Karpas-422 (cell line): Measurements from ENCODE around the gene CDC16. TPM values are rescaled to one million over a fixed set of nuclear protein-coding genes. Genes with fewer than 3 reads are reported as not detected.
A peak's percentile ranks its signal among the peaks of the same experiment; 100 is the strongest.

Experiments used
- DNase-seq: peaks from one replicate; pipeline ENCODE4 v3.0.0-alpha.2; 2015
- H2AFZ ChIP-seq: fragments of 200-600 bp; sonication (generic); 2 replicates; pipeline ENCODE4 v1.6.1; 2014; ENCODE audit warnings: antibody characterized with exemption, low read length, mixed read lengths
- H3K27ac ChIP-seq: fragments of 200-600 bp; sonication (generic); 2 replicates; pipeline ENCODE4 v1.5.1; 2014; ENCODE audit warnings: mild to moderate bottlenecking, low read length, moderate library complexity
- H3K27me3 ChIP-seq: fragments of 200-600 bp; sonication (generic); 2 replicates; pipeline ENCODE4 v1.6.1; 2014; ENCODE audit warnings: low read length, mixed read lengths
- H3K36me3 ChIP-seq: fragments of 200-600 bp; sonication (generic); 2 replicates; pipeline ENCODE4 v1.6.1; 2014; ENCODE audit warnings: low read length, mixed read lengths; ENCODE audit not compliant: insufficient read depth
- H3K4me1 ChIP-seq: fragments of 200-600 bp; sonication (generic); 2 replicates; pipeline ENCODE4 v1.6.1; 2014; ENCODE audit warnings: mild to moderate bottlenecking, low read length, mixed read lengths
- H3K4me2 ChIP-seq: fragments of 200-600 bp; sonication (generic); 2 replicates; pipeline ENCODE4 v1.6.1; 2014; ENCODE audit warnings: low read length, low read depth, mild to moderate bottlenecking; ENCODE audit not compliant: poor library complexity, severe bottlenecking
- H3K4me3 ChIP-seq: fragments of 200-600 bp; sonication (generic); 2 replicates; pipeline ENCODE4 v1.5.1; 2014; ENCODE audit warnings: mild to moderate bottlenecking, antibody characterized with exemption, low read length, mixed read lengths
- H3K79me2 ChIP-seq: fragments of 200-600 bp; sonication (generic); 2 replicates; pipeline ENCODE4 v1.6.1; 2014; ENCODE audit warnings: mild to moderate bottlenecking, low read length, mixed read lengths
- H3K9ac ChIP-seq: fragments of 200-600 bp; sonication (generic); 2 replicates; pipeline ENCODE4 v1.6.0; 2014; ENCODE audit warnings: low read length
- H3K9me2 ChIP-seq: fragments of 200-600 bp; sonication (generic), shearing (Covaris generic); replicated peaks from 2 replicates; pipeline ENCODE4 v1.6.0; 2014; ENCODE audit warnings: mild to moderate bottlenecking, low read length, moderate library complexity; ENCODE audit not compliant: insufficient read depth
- H3K9me3 ChIP-seq: fragments of 300-700, 200-600 bp; sonication (generic); 2 replicates; pipeline ENCODE4 v1.6.1; 2014; ENCODE audit warnings: low read length, mixed read lengths
- H4K20me1 ChIP-seq: fragments of 200-600 bp; sonication (generic); 2 replicates; pipeline ENCODE4 v1.6.1; 2014; ENCODE audit warnings: mild to moderate bottlenecking, antibody characterized with exemption, low read length, low read depth; ENCODE audit not compliant: insufficient read depth
- total RNA-seq: library from RNA; depleted of rRNA; stranded (reverse); fragments of >200 nt; shearing (Covaris generic); gene quantifications from 2 replicates; pipeline ENCODE4 v1.2.3, GENCODE V29; 2014; ENCODE audit warnings: low replicate concordance

The CDC16 gene
- total RNA-seq, 1 experiment from 2014 or later: 57.1 TPM

DNA sequence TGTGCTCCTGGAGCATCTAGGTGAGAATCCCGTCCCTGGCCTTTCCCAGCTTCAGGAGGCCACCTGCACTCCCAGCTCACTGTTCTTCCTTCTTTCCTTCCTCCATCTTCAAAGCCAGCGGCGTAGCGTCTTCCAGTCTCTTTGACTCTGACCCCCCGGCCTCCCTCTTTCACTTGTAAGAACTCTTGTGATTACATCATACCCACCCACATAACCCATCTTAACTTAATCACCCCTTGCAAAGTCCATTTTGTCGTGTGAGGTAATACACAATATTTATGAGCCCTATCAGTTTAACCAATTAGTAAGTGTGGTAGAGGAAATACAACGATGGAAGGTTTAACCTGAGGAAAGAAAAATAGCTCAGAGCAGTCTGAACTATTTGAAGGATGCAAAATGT is 4.6 kb upstream of the CDC16 start:
- no peak for DNase-seq
- no peaks in the 10 kb centered on the region for H3K27me3 ChIP-seq
- no peak overlapping the region for H3K4me2 ChIP-seq
- peaks cover 4% of the 10 kb centered on the region for H3K4me1 ChIP-seq
- no peaks in the 10 kb centered on the region for H3K9me2 ChIP-seq
- H3K9me3 ChIP-seq: no peaks in the 10 kb centered on the region
- no peak overlapping the region for H3K4me3 ChIP-seq
- H3K36me3 ChIP-seq: no peaks in the 10 kb centered on the region
- no peak overlapping the region for H2AFZ ChIP-seq
- H3K9ac ChIP-seq: no peak overlapping the region
- H3K27ac ChIP-seq: no peak overlapping the region
- H3K79me2 ChIP-seq: peaks cover 2% of the 10 kb centered on the region
- no peaks in the 10 kb centered on the region for H4K20me1 ChIP-seq

DNA sequence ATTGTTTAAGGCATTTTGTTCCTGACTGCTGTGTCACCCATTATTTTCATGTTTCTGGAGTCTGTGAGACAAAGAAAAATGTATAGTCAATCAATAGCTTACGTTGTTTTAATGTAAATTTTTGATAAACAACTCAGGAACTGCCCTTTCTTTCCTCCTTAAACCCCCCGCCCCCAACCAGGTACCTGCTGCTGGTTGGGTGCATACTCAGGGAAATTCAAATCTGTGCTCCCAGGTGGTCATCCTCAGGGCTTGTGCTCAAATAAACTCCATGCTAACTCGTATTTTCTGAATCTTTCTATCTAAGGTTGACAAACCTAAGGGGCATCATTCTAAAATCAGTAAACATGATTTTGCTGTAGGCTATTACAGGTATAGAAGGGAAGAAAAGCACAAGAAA is 4.1 kb upstream of the CDC16 start:
- DNase-seq: no peak
- no peaks in the 10 kb centered on the region for H3K9me2 ChIP-seq
- 0 out of 2 replicates have a peak, but pooled peaks cover 3% of the 10 kb centered on the region for H4K20me1 ChIP-seq
- peaks cover 4% of the 10 kb centered on the region for H3K4me1 ChIP-seq
- H2AFZ ChIP-seq: no peak overlapping the region
- H3K9ac ChIP-seq: no peak overlapping the region
- H3K9me3 ChIP-seq: no peaks in the 10 kb centered on the region
- no peaks in the 10 kb centered on the region for H3K27me3 ChIP-seq
- H3K4me2 ChIP-seq: no peak overlapping the region
- peaks cover 6% of the 10 kb centered on the region for H3K79me2 ChIP-seq
- no peak overlapping the region for H3K4me3 ChIP-seq
- H3K27ac ChIP-seq: no peak overlapping the region
- no peaks in the 10 kb centered on the region for H3K36me3 ChIP-seq

DNA sequence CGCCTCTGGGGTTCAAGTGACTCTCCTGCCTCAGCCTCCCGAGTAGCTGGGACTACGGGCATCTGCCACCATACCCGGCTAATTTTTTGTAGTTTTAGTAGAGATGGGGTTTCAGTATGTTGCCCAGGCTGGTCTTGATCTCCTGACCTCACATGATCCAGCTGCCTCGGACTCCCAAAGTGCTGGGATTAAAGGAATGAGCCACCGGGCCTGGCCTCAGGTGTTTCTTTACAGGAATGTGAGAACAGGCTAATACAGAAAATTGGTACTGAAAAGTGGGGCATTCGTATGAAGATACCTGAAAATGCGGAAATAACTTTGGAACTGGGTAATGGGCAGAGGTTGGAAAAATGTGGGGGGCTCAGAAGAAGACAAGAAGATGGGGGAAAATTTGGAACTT is 2.8 kb upstream of the CDC16 start:
- Histone ChIP-seq H3K9ac (no peak overlapping the region), H3K9me3 (no peaks in the 10 kb centered on the region), H2AFZ (no peak overlapping the region), H3K36me3 (peaks cover 4% of the 10 kb centered on the region; the same call in 1 of the 2 replicates), H3K79me2 (peaks cover 18% of the 10 kb centered on the region), H3K27ac (no peak overlapping the region), H3K27me3 (no peaks in the 10 kb centered on the region), H3K4me3 (no peak overlapping the region), H3K9me2 (no peaks in the 10 kb centered on the region), H3K4me2 (no peak overlapping the region), H3K4me1 (peaks cover 11% of the 10 kb centered on the region), H4K20me1 (0 out of 2 replicates have a peak, but pooled peaks cover 7% of the 10 kb centered on the region)
- no peak for DNase-seq

DNA sequence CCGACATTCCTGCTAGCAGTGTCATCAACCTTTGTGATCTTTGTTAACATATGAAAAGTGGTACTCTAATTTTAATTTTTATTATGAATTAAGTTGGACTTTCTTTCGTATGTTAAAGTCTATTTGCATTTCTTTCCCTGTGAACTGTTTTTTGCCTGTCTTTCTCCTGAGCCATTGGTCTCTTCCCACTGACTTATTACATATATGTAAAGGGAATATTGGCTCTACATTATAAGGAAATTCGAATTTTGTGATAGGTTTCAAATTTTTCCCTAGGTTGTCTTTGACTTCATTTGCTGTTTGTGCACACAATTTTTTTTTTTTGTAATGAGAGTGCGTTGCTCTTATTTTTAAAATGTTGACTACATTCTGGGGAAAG is 442 bp upstream of the CDC16 start:
- Histone ChIP-seq H4K20me1 (0 out of 2 replicates have a peak, but pooled peaks cover 7% of the 10 kb centered on the region), H2AFZ (peak overlapping the region; percentile 34), H3K36me3 (peaks cover 21% of the 10 kb centered on the region; the same call in 1 of the 2 replicates), H3K4me2 (peak overlapping the region; percentile 89), H3K4me3 (peak overlapping the region; percentile 83), H3K27me3 (no peaks in the 10 kb centered on the region), H3K4me1 (peaks cover 11% of the 10 kb centered on the region), H3K9me2 (no peaks in the 10 kb centered on the region), H3K79me2 (peaks cover 20% of the 10 kb centered on the region), H3K9ac (peak overlapping the region; percentile 76), H3K9me3 (no peaks in the 10 kb centered on the region), H3K27ac (no peak overlapping the region)
- no peak for DNase-seq

DNA sequence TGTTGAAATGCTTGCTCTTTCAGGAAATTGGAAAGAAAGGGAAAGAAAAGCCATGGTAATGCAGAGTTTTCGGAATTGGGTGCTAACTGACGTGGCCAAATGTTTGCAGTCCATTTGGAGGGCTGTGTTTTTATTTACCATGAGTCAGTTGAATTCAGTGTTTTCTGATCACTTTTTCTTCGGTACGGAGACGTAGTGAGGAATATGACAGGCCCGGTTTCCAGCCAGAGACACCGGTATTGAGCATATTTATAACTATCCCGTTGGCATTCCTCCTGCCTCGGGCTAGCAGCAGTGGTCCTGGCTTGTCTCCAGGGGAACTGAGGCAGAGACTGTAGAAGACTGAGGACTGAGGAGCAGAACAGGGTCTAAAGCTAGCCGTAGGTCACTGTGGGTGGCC is 1.0 kb downstream of the CDC16 start:
- peaks cover 11% of the 10 kb centered on the region for H3K4me1 ChIP-seq
- peaks cover 20% of the 10 kb centered on the region for H3K79me2 ChIP-seq
- H2AFZ ChIP-seq: no peak overlapping the region
- no peak for DNase-seq
- no peaks in the 10 kb centered on the region for H3K27me3 ChIP-seq
- peak overlapping the region; percentile 83 for H3K4me3 ChIP-seq
- H4K20me1 ChIP-seq: 0 out of 2 replicates have a peak, but pooled peaks cover 7% of the 10 kb centered on the region
- H3K9ac ChIP-seq: peak overlapping the region; percentile 76
- no peaks in the 10 kb centered on the region for H3K9me3 ChIP-seq
- peak overlapping the region; percentile 89 for H3K4me2 ChIP-seq
- H3K9me2 ChIP-seq: no peaks in the 10 kb centered on the region
- H3K36me3 ChIP-seq: peaks cover 28% of the 10 kb centered on the region; the same call in 1 of the 2 replicates
- H3K27ac ChIP-seq: peak overlapping the region; percentile 40

DNA sequence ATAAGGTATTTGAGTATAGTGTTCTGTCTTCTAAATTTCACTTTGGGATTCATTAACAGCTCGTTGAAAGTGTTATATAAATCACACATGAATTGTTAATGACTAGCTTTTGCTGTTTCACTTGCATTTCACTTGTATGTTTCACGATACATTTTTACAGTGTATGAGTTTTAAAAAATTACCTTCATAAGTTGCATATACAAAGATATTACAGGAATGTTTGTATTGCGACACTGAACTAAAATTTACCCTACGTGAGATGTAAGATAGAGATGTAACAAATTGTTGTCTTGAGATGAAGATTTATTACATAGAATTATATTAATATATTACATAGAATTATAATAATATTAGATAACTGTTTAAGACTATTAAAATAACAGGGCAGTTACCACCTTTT is 1.5 kb downstream of the CDC16 start:
- Histone ChIP-seq H3K9me2 (no peaks in the 10 kb centered on the region), H3K4me2 (peak overlapping the region; percentile 89), H3K79me2 (peaks cover 20% of the 10 kb centered on the region), H3K4me3 (peak overlapping the region; percentile 83), H3K9me3 (no peaks in the 10 kb centered on the region), H3K36me3 (peaks cover 32% of the 10 kb centered on the region; the same call in 1 of the 2 replicates), H3K27me3 (no peaks in the 10 kb centered on the region), H3K4me1 (peaks cover 11% of the 10 kb centered on the region), H2AFZ (no peak overlapping the region), H4K20me1 (0 out of 2 replicates have a peak, but pooled peaks cover 7% of the 10 kb centered on the region), H3K27ac (no peak overlapping the region), H3K9ac (peak overlapping the region; percentile 76)
- DNase-seq: no peak

DNA sequence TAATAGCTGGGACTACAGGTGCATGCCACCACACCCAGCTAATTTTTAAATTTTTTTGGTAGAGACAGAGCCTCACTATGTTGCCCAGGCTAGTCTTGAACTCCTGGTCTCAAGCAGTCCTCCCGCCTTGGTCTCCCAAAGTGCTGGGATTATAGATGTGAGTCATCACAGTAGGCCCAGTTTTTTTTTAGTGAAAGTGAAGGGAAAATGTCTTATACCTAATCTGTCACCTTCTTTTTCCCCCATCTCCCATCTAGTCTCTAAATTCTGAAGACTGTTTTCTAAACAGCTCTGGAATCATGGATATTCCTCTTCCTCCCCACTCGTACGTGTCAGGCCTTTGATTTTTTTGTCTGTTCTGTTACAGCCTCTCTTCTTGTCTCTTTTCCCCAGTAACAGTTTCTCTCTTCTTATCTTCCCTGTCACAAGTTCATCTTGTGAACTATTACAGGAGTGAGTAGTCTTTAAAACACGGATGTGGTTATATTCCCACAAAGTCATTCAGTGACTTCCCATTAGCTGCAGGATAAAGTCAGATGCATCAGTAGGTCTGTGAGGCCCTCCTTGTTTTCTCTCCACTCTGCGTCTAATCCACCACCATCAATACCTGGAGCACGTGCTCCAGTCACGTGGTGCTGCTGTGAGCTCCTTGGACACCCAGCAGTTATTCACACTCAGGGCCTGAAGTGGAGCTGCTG is 2.9 kb downstream of the CDC16 start:
- Histone ChIP-seq H3K9me2 (no peaks in the 10 kb centered on the region), H4K20me1 (0 out of 2 replicates have a peak, but pooled peaks cover 7% of the 10 kb centered on the region), H3K9me3 (no peaks in the 10 kb centered on the region), H3K79me2 (peaks cover 20% of the 10 kb centered on the region), H3K27ac (no peak overlapping the region), H3K36me3 (peaks cover 46% of the 10 kb centered on the region; the same call in 1 of the 2 replicates), H3K4me1 (peaks cover 11% of the 10 kb centered on the region), H3K4me3 (no peak overlapping the region), H3K4me2 (no peak overlapping the region), H2AFZ (no peak overlapping the region), H3K9ac (no peak overlapping the region), H3K27me3 (no peaks in the 10 kb centered on the region)
- DNase-seq: no peak

DNA sequence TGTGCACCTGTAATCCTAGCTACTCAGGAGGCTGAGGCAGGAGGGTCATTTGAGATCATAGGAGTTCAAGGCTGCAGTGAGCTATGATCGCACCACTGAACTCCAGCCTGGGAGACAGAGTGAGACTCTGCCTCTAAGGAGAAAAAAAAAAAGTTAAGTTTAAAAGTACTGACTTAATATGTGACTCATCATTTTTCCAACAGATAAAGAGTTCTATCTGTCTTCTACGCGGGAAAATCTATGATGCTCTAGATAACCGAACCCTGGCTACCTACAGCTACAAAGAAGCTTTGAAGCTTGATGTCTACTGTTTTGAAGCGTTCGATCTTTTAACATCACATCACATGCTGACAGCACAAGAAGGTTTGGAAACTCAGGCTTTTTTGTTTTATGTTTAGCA is 7.2 kb downstream of the CDC16 start:
- DNase-seq: no peak
- no peak overlapping the region for H3K9ac ChIP-seq
- no peak overlapping the region for H3K4me2 ChIP-seq
- H3K27ac ChIP-seq: no peak overlapping the region
- peaks cover 12% of the 10 kb centered on the region for H3K79me2 ChIP-seq
- H3K9me2 ChIP-seq: no peaks in the 10 kb centered on the region
- H3K4me1 ChIP-seq: no peaks in the 10 kb centered on the region
- no peak overlapping the region for H3K4me3 ChIP-seq
- no peaks in the 10 kb centered on the region for H3K27me3 ChIP-seq
- H4K20me1 ChIP-seq: no peaks in the 10 kb centered on the region
- H2AFZ ChIP-seq: no peak overlapping the region
- peaks cover 82% of the 10 kb centered on the region for H3K36me3 ChIP-seq
- no peaks in the 10 kb centered on the region for H3K9me3 ChIP-seq
